H1 (cell line): ENCODE results near the gene ARHGAP26.

Experiments used
- CHD2 ChIP-seq: IDR thresholded peaks from 2 replicates; pipeline ENCODE4 v1.6.1; 2012; ENCODE audit warnings: low read length, improper control_type of control experiment
- EZH2 ChIP-seq: fragments of 200-600 bp; sonication (generic); IDR thresholded peaks from 2 replicates; pipeline ENCODE4 v1.7.1; 2012; ENCODE audit warnings: low read depth, mild to moderate bottlenecking, moderate library complexity, low read length, inconsistent platforms; ENCODE audit not compliant: severe bottlenecking
- POLR2A ChIP-seq, 2 experiments: IDR thresholded peaks; 1 replicate in 1 of 2; 2 replicates in 1 of 2; pipeline ENCODE4 v1.6.1; 2011; ENCODE audit warnings: low read depth in 2 of 2, low read length in 2 of 2, mild to moderate bottlenecking in 2 of 2; ENCODE audit errors: control extremely low read depth in 1 of 2
- TF ChIP-seq, protein P1 (sequence below), 3 experiments: IDR thresholded peaks; 1 replicate in 2 of 3; 2 replicates in 1 of 3; pipeline versions ENCODE4 v1.5.1 to v1.6.1; 2011; ENCODE audit warnings: low read length in 3 of 3, mild to moderate bottlenecking in 3 of 3, inconsistent platforms in 2 of 3, low read depth in 1 of 3, moderate library complexity in 1 of 3; ENCODE audit not compliant: insufficient read depth in 1 of 3; ENCODE audit errors: control extremely low read depth in 1 of 3

DNA sequence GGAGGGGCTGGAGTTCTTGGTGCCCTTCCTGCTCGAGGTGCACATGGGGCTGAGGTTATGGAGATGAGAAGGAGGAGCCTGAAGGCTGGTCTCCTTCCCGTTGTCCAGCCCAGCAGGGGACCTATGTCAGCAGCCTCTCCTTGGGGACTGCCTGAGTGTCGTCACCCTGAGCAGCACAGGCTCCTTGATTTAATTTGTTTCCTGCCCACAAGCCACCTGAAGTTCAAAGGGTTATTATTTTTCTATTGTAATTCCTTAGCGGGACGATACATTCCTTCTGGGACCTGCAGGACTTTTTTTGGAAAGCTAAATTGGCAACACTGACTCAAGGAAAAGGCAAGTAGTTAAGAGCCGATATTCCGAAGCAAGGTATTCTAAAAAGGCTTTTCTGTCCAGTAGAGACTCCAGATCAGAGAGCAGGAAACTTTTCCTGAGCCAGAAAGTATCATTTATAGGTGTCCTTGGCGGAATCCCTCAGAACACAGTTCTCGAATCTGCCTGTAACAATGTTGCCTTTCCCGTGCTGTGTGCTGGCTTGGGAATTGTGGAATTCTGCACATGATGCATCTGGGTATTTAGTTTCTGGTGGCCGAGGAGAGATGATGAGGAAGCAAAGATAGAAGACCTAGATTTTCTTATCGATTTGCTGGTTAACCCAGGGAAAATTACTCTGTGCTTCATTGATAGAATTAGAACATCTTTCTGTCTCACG lies 55.4 kb downstream of the ARHGAP26 start:
- TF ChIP-seq EZH2 (no peak), CHD2 (no peak), POLR2A (IDR thresholded peaks at IDR 0.05; ENCODE audit: control extremely low read depth in 1 of 2, low read depth in 2 of 2, low read length in 2 of 2) (no peak)
- TF ChIP-seq, protein P1, sequence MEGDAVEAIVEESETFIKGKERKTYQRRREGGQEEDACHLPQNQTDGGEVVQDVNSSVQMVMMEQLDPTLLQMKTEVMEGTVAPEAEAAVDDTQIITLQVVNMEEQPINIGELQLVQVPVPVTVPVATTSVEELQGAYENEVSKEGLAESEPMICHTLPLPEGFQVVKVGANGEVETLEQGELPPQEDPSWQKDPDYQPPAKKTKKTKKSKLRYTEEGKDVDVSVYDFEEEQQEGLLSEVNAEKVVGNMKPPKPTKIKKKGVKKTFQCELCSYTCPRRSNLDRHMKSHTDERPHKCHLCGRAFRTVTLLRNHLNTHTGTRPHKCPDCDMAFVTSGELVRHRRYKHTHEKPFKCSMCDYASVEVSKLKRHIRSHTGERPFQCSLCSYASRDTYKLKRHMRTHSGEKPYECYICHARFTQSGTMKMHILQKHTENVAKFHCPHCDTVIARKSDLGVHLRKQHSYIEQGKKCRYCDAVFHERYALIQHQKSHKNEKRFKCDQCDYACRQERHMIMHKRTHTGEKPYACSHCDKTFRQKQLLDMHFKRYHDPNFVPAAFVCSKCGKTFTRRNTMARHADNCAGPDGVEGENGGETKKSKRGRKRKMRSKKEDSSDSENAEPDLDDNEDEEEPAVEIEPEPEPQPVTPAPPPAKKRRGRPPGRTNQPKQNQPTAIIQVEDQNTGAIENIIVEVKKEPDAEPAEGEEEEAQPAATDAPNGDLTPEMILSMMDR (IDR thresholded peaks at IDR 0.05; ENCODE audit: control extremely low read depth in 1 of 3, insufficient read depth in 1 of 3, low read depth in 1 of 3, low read length in 3 of 3) = no peak
